ENCODE measurements around the gene TEAD1. TPM values are rescaled to one million over a fixed set of nuclear protein-coding genes. Genes with fewer than 3 reads are reported as not detected.

The TEAD1 gene
- total RNA-seq, 1 donor from 2014 or later, result 12.2 TPM

DNA sequence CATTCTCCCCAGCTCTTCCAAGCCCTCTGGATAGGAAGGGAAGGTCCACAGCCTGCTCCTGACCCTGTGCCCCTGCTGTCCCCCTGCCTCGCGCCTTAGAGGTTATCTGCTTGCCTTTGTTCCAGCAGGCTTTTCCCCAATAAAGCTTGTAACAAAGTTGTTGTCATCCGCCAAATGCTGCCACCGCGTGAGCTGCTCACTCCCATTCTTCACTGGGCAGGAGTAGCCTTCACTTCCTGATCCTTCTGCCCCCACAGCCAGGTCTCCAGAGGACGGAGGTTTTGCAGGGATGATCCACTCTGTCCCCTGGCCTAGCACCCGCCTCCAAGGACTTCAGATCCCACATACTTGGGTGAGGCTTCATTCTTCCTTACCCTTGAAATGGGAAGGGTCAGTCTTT is 240.9 kb downstream of the TEAD1 start:
- DNase-seq (ENCODE audit: low spot score in 2 of 2), result no peak
- no peak for FAIRE-seq

DNA sequence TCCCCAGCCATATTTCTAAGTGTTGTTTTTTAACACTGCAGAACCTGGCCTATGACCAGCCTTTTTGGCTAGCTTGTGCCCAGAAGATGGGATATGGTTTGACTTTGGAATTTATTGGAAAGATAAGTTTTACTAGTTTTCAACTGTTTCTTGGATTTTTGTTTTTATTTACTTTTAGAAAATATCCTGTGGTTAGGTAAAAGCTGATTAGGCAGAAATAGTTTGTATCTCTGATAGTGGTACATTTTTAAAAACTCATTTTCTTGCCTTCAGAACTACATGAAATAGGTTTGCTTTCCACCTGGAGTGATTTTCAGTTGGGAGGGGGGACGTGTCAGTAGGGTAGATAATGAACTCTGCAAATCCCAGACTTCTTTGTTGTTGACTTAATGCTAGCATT is 243.6 kb downstream of the TEAD1 start:
- no peak for FAIRE-seq
- DNase-seq (ENCODE audit: low spot score in 2 of 2), result no peak

DNA sequence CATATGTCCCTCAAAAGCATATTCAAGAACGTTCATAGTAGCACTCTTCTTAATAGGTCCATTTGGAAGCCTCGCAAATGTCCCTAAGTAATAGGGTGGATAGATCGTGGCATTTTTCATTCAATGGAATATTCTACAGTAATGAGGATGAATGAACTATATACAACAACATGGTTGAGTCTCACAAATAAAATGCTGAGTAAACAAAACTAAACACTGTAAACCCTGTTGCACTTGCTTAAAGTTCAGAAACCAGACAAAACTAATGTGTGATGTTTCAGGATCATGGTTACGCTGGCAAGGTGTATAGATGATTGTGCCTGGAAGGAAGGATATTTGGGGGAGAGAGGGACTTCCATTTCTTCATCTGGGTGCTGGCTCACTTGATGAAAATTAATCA is 244.4 kb downstream of the TEAD1 start:
- DNase-seq (ENCODE audit: low spot score in 2 of 2) (no peak), FAIRE-seq (no peak)

GRCh38 chr11:12922418-12922817 is 248.2 kb downstream of the TEAD1 start:
- no peak for DNase-seq (ENCODE audit: low spot score in 2 of 2)
- FAIRE-seq, result no peak

GRCh38 chr11:12922980-12923507 is 248.8 kb downstream of the TEAD1 start:
- FAIRE-seq (no peak), DNase-seq (ENCODE audit: low spot score in 2 of 2) (no peak)

GRCh38 chr11:12924650-12925049 is 250.4 kb downstream of the TEAD1 start:
- DNase-seq (ENCODE audit: low spot score in 2 of 2), result no peak
- FAIRE-seq, result no peak

DNA sequence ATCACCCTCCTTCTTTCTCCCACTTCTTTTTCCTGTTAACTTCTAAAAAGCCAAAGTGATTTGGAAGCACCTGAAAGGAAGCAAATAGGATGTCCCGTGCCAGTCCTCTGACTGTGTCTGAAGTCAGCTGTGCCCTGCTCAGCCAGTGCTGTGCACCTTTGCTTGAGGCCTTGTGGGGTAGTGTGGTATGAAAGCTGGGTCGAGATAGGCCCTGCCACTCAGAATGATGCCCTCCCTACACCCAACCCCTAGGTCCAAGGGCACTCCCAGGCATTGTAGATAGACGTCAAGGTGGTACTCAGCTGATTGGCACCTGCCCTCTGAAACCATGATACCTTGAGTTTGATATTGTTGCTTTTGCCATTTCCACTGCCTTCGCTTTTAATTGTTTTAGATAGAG is 251.3 kb downstream of the TEAD1 start:
- DNase-seq (ENCODE audit: low spot score in 2 of 2) (no peak), FAIRE-seq (no peak)

- FAIRE-seq (no peak), DNase-seq (ENCODE audit: low spot score in 2 of 2) (no peak)
These were observed 253.0 kb downstream of the TEAD1 start for GRCh38 chr11:12927221-12927620.

DNA sequence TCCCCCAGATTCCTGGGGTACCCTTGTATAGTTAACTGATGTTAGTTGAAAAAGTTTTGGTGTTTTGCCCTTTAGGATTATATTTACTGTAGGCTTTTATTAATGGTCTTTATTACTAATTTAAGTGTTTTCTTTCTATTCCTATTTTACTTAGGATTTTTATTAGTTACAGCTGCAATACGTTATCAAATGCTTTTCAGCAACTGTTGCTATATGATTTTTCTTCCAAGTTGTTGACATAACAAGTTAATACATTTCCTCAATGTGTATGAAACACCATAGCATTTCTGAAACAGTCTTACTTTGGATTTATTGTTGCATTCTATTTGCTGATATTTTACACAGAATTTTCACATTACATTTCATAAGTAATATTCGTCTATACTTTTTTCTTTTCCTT is 253.7 kb downstream of the TEAD1 start:
- DNase-seq (ENCODE audit: low spot score in 2 of 2), result no peak
- FAIRE-seq, result no peak

DNA sequence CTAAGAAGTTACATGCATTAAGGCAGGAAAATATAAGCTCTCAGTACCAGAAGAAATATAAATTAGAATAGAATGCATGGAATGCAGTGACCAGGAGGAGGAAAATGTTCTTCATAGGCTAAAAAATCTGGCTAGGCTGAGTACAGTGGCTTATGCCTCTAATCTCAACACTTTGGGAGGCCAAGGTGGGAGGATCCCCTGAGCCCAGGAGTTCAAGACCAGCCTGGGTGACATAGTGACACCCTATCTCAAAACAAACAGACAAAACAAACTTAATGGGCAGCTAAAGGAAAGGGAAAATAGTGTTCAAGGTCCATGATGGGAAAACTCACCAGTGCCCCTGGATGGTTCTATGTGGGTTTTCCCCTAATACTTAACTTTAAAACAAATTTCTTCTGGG is 256.6 kb downstream of the TEAD1 start:
- FAIRE-seq (no peak), DNase-seq (ENCODE audit: low spot score in 2 of 2) (no peak)

DNA sequence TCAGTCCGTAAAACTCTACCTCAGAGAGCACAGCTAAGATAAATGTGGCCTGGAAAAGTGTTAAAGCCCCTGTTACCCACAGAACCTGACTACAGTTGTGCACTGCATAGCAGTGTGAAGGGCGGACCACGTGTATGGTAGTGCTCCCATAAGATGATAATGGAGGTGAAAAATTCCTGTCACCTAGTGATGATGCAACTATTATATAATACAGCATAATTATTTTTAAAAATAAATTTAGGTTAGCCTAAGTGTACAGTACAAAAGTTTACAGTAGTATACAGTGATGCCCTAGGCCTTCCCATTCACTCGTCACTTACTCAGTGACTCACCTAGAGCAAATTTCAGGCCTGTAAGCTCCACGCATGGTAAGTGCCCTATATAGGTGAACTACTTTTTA is 258.3 kb downstream of the TEAD1 start:
- DNase-seq (ENCODE audit: low spot score in 2 of 2), result no peak
- FAIRE-seq, result no peak

GRCh38 chr11:12936200-12936599 is 262.0 kb downstream of the TEAD1 start:
- no peak for FAIRE-seq
- no peak for DNase-seq (ENCODE audit: low spot score in 2 of 2)

DNA sequence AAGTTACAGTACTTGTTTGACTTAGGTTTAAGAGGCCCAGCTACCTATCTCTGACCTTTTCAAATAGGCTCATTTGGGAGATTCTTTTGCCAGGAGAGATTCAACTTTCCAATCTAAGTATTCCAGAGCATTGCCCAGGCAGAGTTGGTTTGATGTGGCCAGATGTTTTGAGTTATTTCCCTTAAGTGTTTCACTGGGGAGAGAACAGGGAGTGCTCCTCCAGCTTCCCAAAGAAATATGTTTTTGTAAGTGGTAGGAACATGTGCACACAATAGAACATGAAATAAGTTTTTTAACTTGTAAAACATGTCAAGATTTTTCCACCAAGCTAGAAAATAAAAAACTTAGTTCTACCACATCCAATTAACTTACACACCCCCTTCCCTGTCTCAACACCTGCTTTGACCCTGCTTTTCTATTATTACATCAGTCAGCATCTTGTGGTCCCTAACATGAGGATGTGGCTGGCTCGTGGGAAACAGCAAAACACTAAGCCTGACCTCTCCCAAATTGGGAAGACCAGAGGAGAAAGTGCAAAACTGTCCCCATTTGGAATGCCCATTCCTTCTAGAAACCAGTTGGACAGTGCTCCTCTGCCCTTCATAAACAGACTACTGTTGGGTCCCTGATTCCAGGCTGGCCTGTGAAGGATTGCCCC is 264.5 kb downstream of the TEAD1 start:
- DNase-seq (ENCODE audit: low spot score in 2 of 2), result no peak
- FAIRE-seq, result no peak

- FAIRE-seq (no peak), DNase-seq (ENCODE audit: low spot score in 2 of 2) (no peak)
These were observed 267.4 kb downstream of the TEAD1 start for GRCh38 chr11:12941671-12942070.

GRCh38 chr11:12942157-12942556 is 267.9 kb downstream of the TEAD1 start:
- FAIRE-seq, result no peak
- DNase-seq (ENCODE audit: low spot score in 2 of 2), result no peak

DNA sequence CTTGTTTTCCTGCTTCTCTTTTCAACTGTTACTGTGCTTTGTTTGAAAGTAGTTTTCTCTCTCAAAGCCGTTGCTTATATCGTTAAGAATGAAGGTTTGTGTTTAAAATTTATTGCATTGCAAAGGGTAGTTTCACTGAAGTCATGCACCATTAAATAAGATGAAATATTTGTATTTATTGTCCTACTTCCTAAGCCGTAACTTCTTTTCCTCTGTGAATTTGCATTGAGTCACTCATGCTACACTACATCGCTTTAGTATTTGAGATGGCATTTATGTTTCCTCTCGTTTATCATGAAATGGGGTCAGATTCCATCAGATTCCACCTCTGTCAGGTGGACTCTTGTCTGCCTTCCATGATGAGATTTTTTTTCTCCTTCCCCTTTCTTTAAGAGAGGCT is 269.1 kb downstream of the TEAD1 start:
- FAIRE-seq, result no peak
- DNase-seq (ENCODE audit: low spot score in 2 of 2), result no peak

- no peak for FAIRE-seq
- DNase-seq (ENCODE audit: low spot score in 2 of 2), result no peak
These were observed 270.7 kb downstream of the TEAD1 start for GRCh38 chr11:12944889-12945288.

- FAIRE-seq (no peak), DNase-seq (ENCODE audit: low spot score in 2 of 2) (no peak)
These were observed 275.2 kb downstream of the TEAD1 start for GRCh38 chr11:12949453-12949852.

DNA sequence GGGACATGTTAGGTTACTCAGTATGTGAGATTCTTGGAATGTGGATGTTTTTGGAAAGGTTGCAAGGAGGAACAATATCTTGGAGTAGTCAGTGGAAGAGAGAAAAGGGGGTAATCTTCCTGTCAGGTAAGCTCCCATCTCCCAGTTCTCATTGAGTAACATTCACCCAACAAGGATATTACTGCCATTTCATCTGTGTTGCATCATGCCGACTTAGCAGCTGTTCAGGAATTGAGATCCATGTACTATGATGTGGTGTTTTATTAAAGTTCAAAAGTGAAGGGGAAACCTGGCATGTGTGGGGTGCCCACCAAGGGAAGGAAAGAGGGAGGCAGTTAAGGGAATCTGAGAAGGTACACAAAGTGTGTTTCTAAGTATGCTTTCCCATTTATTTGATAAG is 276.4 kb downstream of the TEAD1 start:
- DNase-seq (ENCODE audit: low spot score in 2 of 2) (no peak), FAIRE-seq (no peak)

- DNase-seq (ENCODE audit: low spot score in 2 of 2) (no peak), FAIRE-seq (no peak)
These were observed 277.2 kb downstream of the TEAD1 start for GRCh38 chr11:12951376-12951775.

- no peak for FAIRE-seq
- DNase-seq (ENCODE audit: low spot score in 2 of 2), result no peak
These were observed 277.9 kb downstream of the TEAD1 start for GRCh38 chr11:12952094-12952493.

- FAIRE-seq (no peak), DNase-seq (ENCODE audit: low spot score in 2 of 2) (no peak)
These were observed 284.8 kb downstream of the TEAD1 start for GRCh38 chr11:12958986-12959385.

DNA sequence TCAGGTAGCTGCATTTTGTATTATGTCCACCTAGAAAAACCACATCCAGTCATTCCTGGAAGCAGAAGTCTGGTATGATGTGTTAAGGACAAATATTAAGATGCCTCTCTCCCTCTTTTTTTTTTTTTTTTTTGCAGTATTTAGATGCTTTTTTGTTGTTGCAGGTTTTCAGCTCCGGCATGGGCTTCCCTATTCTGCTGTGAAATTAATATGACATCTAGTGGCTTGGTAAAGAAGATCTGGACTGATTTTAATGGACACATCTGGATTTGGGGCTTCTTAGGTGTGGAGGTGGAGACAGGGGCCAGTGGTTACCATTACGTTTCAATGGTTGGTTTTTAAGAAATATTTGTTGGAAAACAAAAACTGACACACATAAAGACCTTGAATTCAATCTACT is 287.4 kb downstream of the TEAD1 start:
- FAIRE-seq, result no peak
- DNase-seq (ENCODE audit: low spot score in 2 of 2), result no peak
